HG03439 (cell line): ENCODE measurements around the gene PP2D1.
"Not testable (repeated sequence)": the region's sequence is repeated elsewhere in the genome, so short reads cannot be mapped to it uniquely, and the experiment has no call there.

Experiments
- ATAC-seq: cut with Tn5 transposase; IDR thresholded peaks from one replicate; pipeline ENCODE4 v1.9.1; 2021; ENCODE audit warnings: mild to moderate bottlenecking, moderate library complexity; ENCODE audit not compliant: unreplicated experiment

The PP2D1 gene

DNA sequence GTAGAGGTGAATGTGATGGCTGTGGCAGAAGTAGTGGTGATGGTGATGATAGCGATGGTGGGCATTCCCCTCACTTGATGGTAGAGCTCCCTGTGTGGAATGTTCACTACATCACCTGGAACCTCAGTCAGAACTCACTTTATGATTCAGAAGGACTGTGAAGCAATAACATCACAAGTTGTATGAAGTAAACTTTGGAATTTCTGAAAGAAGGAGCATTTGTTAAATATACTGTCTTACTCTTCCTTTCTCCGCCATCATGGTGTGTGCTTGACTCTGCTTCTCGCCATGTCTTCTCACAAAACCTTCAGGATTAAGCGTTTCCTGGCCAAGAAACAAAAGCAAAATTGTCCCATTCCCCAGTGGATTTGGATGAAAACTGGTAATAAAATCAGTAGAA is at the start of gene PP2D1:
Gene PP2D1, minus strand, starts transcription at position 101 of the 400 bp plus-strand sequence. CDS start 192 bp downstream, outside the sequence.
- ATAC-seq: no peak

- ATAC-seq: no peak
Observed at GRCh38 chr3:20060974-20061685, 49.1 kb upstream of the PP2D1 start.

- ATAC-seq: no peak
Observed at GRCh38 chr3:20059929-20060328, 47.9 kb upstream of the PP2D1 start.

DNA sequence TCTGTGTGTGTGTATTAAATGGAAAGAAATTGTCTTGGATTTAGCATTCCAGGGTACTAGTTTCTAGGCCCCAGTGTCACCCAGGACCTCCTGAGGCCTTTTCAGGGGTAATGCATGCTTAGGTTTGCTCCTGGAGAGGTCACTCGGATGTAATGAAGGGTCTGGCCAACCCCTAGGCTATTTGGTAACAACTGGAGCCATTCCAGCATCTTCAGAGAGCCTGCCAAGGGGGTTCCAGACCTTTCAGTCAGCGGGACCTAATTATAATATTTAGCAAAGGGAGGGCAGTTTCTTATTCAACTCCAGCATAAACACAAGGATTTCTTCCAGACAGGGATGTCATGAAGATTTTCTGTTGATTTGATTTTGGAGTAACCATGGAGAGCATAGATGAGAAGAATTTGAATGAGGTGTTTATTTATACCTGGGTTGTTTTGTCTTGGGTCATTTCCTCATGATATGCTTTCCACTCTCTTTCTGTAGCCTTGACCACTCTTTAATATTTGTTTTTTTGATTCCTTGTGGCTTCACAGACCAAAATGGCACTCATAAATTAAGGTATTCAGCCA is 45.6 kb upstream of the PP2D1 start:
- no peak for ATAC-seq

DNA sequence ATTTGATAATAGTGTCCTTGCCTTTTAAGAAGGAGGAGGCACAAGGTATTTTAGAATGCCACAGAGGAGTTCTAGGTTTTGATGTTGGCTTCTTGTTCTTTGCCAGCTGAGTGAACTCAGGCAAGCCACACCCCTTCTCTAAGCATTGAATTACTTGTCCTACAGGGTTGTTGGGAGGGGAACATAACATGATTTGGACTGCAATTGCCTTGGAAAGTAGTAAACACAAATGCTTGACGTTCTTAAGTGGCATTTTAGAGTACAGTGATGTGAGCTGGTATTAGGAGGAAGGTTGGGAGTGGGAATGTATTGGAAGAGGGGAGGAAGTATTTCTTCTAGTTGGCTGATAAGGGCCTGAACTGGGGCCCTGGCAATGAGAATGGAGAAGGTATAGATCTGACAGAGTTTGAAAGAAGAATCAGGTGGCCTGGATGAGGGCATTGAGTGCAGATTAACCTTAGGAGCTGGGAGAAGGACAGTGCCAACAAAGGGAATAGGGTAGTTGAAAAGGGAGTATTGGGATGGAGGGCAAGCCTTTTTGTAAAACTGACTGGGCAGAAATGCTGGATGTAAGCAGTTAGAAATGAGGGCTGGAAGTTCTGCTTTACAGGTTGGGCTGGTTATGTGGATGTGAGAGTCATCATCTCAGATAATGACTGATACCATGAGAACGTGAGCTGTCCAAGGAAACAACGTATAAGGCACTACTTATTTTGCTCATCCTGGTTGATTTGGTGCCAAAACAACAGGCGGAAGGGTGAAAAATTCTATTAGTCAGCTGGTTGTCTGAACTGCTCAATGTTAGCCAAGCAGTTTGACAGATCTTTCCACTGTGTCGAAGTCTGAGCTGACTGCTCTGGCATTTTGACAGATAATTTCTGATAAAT is 44.9 kb upstream of the PP2D1 start:
- peak; percentile 47 for ATAC-seq

GRCh38 chr3:20055842-20056241 is 43.8 kb upstream of the PP2D1 start:
- no peak for ATAC-seq

DNA sequence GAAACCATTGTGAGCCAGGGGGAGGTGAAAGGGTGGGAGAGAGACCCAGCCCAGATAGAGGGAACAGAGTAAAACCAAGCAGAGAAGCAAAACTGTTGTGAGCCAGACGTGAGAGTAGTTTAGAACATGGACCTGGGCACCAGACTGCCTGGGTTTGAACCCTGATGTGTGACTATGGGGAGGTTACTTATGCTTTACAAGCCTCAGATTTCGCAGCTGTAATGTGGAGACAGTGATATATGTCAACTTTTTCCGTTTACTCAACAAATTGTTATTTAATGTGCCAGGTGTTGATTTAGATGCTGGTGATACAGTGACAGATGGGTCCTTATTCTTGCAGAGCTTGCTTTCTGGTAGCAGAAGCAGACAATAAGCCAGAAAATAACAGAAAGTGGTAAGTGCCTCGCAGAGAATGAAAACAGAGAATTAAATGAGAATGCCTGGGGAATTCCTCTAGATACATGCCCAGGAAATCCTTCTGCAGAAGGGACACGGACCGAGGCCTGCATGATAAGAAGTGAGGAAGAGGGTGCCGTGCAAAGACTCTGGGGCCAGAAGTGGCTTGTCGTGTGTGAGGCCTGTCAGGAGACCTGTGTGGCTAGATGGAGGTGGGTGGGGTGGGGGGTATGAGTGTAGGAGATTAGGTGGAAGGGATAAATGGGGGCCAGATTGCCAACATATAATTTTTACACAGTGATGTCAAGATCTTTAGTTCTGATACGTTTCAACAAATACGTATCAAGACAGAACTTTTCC is 43.1 kb upstream of the PP2D1 start:
- ATAC-seq: no peak

GRCh38 chr3:20054549-20054987 is 42.5 kb upstream of the PP2D1 start:
- peak; percentile 72 for ATAC-seq

DNA sequence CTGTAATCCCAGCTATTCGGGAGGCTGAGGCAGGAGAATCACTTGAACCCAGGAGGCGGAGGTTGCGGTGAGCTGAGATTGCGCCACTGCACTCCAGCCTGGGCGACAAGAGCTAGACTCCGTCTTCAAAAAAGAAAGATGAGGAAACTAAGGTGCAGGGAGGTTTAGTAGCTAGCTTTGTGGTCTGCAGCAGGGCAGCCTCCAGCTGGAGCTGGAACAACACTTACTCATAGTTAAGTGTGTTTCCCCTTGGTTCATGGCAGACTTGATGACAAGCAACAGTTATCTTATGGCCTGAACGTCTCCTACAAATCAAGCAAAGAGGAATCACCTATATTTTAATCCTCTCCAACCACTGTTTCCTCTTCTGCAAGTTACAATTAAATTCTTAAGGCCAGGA is 40.8 kb upstream of the PP2D1 start:
- ATAC-seq: no peak

- no peak for ATAC-seq
Observed at GRCh38 chr3:20051123-20051806, 39.2 kb upstream of the PP2D1 start.

GRCh38 chr3:20047976-20048883 is 36.2 kb upstream of the PP2D1 start:
- ATAC-seq: no peak

- ATAC-seq: no peak
Observed at GRCh38 chr3:20047341-20047779, 35.3 kb upstream of the PP2D1 start.

GRCh38 chr3:20046556-20046955 is 34.5 kb upstream of the PP2D1 start:
- ATAC-seq: no peak

- not testable (repeated sequence) for ATAC-seq
Observed at GRCh38 chr3:20045141-20045540, 33.1 kb upstream of the PP2D1 start.

GRCh38 chr3:20043825-20044224 is 31.8 kb upstream of the PP2D1 start:
- ATAC-seq: no peak

DNA sequence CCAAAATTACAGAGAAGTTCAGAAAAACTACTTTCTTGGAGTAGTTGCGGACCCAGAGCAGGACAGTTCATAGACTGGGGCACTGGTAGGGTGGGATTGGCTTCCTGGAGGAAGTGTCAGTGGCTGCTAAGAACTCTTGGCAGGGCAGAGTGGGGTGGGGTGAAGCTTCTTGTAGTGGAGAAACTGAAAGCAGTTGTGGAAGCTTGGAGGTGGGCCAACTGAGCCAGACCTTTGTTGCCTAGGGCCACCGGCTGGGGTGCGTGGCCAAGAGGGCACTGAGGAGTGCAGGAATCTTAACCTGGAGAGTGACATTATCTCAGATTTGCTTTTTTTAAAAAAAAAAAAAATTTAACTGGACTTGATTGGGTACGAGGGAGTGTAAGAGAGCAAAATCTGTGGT is 31.3 kb upstream of the PP2D1 start:
- ATAC-seq: peak; percentile 30

DNA sequence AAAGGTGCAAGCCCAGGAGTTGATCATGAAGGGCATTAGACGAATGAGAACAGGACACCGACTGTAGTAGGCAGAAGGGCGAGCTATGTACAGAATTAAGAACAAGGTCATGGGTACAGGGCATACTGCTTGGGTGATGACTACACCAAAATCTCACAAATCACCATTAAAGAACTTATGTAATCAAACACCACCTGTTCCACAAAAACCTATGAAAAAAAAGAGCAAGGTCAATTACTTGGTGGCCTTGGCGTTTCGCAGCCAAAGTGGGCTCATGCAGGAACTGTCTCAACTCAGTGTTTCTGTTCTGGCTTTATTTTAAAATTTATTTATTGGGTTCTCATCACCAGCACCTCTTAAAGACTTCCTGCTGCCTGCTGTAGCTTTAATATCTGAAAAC is 30.3 kb upstream of the PP2D1 start:
- no peak for ATAC-seq

DNA sequence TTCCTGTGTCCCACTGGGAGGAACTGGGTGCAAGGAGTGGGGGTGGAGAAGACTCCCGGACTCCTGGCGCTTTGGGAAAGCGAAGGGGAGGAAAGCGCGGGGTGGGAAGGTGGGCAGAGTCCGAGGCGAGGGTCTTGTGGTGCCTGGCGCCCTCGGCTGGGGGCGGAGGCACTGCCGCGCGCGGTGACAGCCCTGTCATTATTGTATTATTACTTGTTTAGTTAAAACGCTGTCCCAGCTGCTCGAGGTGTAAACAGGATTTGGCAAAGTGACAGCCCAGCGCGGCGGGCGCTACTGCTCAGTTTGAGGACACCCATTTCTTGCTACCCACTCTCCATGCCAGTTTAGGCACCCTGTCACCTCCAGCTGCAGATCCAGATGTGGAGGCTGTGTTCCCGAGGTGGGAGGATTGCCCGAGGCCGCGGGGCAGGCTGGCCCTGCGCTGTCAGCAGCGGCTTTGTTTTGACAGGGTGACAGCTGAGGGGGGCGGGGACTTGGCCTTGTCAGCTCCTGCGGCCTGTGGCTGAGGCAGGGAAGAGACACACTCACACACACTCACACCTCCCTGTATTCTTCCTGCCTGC is 29.2 kb upstream of the PP2D1 start:
- ATAC-seq: peak; percentile 46
